Ramos (cell line): Measurements from ENCODE around the gene TECR.
"Not testable (repeated sequence)": the region's sequence is repeated elsewhere in the genome, so short reads cannot be mapped to it uniquely, and the experiment has no call there.

Experiments used
- in situ Hi-C: fragments of 300-500 bp; cut with MboI; formaldehyde crosslinking; loops from one replicate; pipeline ENCODE4 v1.14.3; 2022; ENCODE audit warnings: low sequenced_read_pairs; ENCODE audit not compliant: unreplicated experiment

TECR gene

GRCh38 chr19:14559916-14560775, 30.8 kb downstream of the TECR start:
- in situ Hi-C loops: no loop called here

- in situ Hi-C loops: no loop called here
These were observed 31.3 kb downstream of the TECR start for GRCh38 chr19:14560776-14561108.

GRCh38 chr19:14561249-14561648, 31.9 kb downstream of the TECR start:
- in situ Hi-C loops: no loop called here

GRCh38 chr19:14561847-14562351, 32.5 kb downstream of the TECR start:
- in situ Hi-C loops: no loop called here

- in situ Hi-C loops: no loop called here
These were observed 33.5 kb downstream of the TECR start for GRCh38 chr19:14562660-14563589.

- in situ Hi-C loops: no loop called here
These were observed 34.2 kb downstream of the TECR start for GRCh38 chr19:14563590-14563926.

- in situ Hi-C loops: no loop called here
These were observed 34.7 kb downstream of the TECR start for GRCh38 chr19:14563989-14564651.

GRCh38 chr19:14564652-14565297, 35.4 kb downstream of the TECR start:
- in situ Hi-C loops: not testable (repeated sequence)

- in situ Hi-C loops: no loop called here
These were observed 35.9 kb downstream of the TECR start for GRCh38 chr19:14565298-14565679.

- in situ Hi-C loops: no loop called here
These were observed 36.6 kb downstream of the TECR start for GRCh38 chr19:14565765-14566711.

- in situ Hi-C loops: no loop called here
These were observed 37.3 kb downstream of the TECR start for GRCh38 chr19:14566712-14567077.

- in situ Hi-C loops: no loop called here
These were observed 37.7 kb downstream of the TECR start for GRCh38 chr19:14567079-14567478.

- in situ Hi-C loops: loop anchor here (5.0 kb wide), 1 partner anchor 116 kb away; no protein-coding TSS in a partner anchor
These were observed 41.6 kb downstream of the TECR start for GRCh38 chr19:14570864-14571527.

- in situ Hi-C loops: loop anchor here (5.0 kb wide), 1 partner anchor 115 kb away; no protein-coding TSS in a partner anchor
These were observed 42.5 kb downstream of the TECR start, which contains the start of gene NDUFB7 for GRCh38 chr19:14571695-14572490. TSS of gene NDUFB7 (minus strand) at chr19:14572066. CDS start at chr19:14572000, 66 bp downstream.

- in situ Hi-C loops: no loop called here
These were observed 46.1 kb downstream of the TECR start for GRCh38 chr19:14575428-14575980.

GRCh38 chr19:14576363-14576762, 47.0 kb downstream of the TECR start:
- in situ Hi-C loops: no loop called here

- in situ Hi-C loops: no loop called here
These were observed 47.9 kb downstream of the TECR start for GRCh38 chr19:14577264-14577663.
